Activated CD4-positive, alpha-beta T cell treated with anti-CD3 and anti-CD28 coated beads, Interleukin-2, amount 10 ng/mL, durations not matched to agents 24 days and 14 days (primary cell): ENCODE data around the gene SAMMSON. TPM values are rescaled to one million over a fixed set of nuclear protein-coding genes. Genes with fewer than 3 reads are reported as not detected.

ENCODE experiments used
- DNase-seq: peaks from one replicate; pipeline ENCODE4 v3.0.0; 2022
- H3K27ac Mint-ChIP-seq: one replicate; pipeline ENCODE4 v1.8.0; 2022; ENCODE audit warnings: mild to moderate bottlenecking, mixed read lengths
- H3K27me3 Mint-ChIP-seq: one replicate; pipeline ENCODE4 v1.8.0; 2022; ENCODE audit warnings: mixed read lengths
- H3K36me3 Mint-ChIP-seq: one replicate; pipeline ENCODE4 v1.8.0; 2022; ENCODE audit warnings: low read depth, mild to moderate bottlenecking, mixed read lengths
- H3K4me1 Mint-ChIP-seq: one replicate; pipeline ENCODE4 v1.8.0; 2021; ENCODE audit warnings: mixed read lengths
- H3K4me3 Mint-ChIP-seq: one replicate; pipeline ENCODE4 v1.8.0; 2022; ENCODE audit warnings: mild to moderate bottlenecking, moderate library complexity, mixed read lengths
- H3K9me3 Mint-ChIP-seq: one replicate; pipeline ENCODE4 v1.8.0; 2021; ENCODE audit warnings: mixed read lengths
- intact Hi-C: fragments of 100-400 bp; cut with micrococcal nuclease; formaldehyde crosslinking; loops from one replicate; pipeline ENCODE4 v1.15.1; 2023
- total RNA-seq: library from RNA; stranded (reverse); gene quantifications from 2 replicates; pipeline ENCODE4 v1.2.3, GENCODE V29; 2022

SAMMSON gene
- total RNA-seq, result not detected in 2 replicates

DNA sequence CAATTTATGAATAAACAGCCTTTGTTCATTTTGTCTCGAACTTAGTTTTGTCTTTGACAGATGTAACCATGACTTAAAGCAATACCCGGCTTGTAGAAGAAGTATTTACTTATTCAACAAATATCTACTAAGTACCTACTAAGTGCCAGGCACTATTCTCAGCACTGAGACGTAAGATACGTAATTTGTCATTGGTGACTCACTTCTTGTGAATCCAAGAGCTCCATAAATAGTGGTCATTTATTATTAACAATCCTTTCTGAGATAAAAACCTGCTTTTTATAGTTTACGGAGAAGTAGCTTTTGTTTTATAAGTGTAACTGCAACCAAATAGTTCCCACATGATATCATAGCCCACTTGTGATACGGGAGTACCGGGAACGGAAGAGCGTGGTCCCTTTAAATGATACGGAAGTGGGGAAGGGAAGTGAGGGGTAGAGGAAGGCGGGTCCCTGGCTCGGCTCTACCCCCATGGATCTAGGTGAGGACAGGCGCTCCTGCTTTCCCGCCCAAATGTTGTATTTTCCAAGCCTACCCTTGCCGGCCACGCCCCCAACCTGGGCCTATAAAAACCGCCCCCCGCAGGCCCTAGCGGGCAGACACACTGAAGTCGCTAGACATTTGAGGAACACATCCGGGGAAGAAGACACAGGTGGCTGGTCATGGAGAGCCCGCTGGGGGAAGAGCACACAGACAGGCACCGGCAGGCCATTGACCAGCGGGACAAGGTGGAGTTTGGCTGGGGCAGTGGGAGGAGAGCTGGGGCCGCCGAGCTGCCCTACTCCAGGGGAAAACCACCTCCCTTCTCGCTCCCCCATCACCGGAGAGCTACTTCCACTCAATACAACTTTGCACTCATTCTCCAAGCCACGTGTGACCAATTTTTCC is at the start of gene SAMMSON:
SAMMSON (plus strand) TSS at position 594 of the 888 bp plus-strand sequence.
- no peaks in the 10 kb centered on the region for H3K4me1 Mint-ChIP-seq
- no peaks in the 10 kb centered on the region for H3K27me3 Mint-ChIP-seq
- H3K27ac Mint-ChIP-seq, result no peak within 1 kb of the TSS
- no peaks in the 10 kb centered on the region for H3K36me3 Mint-ChIP-seq
- no peak within 1 kb of the TSS for H3K4me3 Mint-ChIP-seq
- H3K9me3 Mint-ChIP-seq, result no peaks in the 10 kb centered on the region
- no peak for DNase-seq
- intact Hi-C loops, result no loop called here

DNA sequence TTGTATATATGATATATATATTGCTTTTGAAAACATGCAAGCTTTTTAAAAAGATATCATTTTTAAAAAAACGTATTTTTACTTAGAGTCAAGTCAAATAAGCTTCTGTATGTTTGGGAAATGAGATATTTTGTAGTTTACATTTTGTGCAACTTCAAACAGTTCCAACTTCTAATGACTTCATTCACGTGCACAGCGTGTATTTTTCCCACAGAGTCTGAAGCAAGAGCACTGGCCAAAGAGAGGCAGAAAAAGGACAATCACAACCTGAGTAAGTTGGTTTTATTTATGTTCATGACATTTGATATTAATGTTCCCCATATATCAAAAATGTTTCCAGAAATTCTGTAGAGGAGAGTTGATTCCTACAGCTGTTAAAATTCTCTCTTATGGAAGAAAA is 47.9 kb upstream of the SAMMSON start:
- DNase-seq, result no peak
- H3K36me3 Mint-ChIP-seq, result no peaks in the 10 kb centered on the region
- no peaks in the 10 kb centered on the region for H3K4me1 Mint-ChIP-seq
- peaks cover 2% of the 10 kb centered on the region for H3K27me3 Mint-ChIP-seq
- intact Hi-C loops, result no loop called here
- H3K9me3 Mint-ChIP-seq, result no peaks in the 10 kb centered on the region
- H3K4me3 Mint-ChIP-seq, result no peak overlapping the region
- no peak overlapping the region for H3K27ac Mint-ChIP-seq

DNA sequence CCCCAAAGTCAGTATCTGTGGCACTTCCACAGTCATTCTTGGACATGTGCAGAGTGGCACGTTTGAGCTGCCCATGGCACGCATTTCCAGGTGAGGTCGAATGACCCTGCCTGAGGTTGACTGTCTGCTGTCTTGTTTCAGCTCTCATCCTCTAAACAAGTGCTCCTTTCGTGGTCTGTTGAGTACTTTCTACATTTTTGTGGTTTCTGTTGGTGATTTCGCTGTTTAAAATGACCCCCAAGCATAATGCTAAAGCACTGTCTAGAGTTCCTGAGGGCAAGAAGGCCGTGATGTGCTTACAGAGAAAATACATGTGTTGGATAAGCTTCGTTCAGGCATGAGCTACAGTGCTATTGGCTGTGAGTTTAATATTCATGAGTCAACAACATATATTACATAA is 40.0 kb upstream of the SAMMSON start:
- H3K27ac Mint-ChIP-seq, result no peak overlapping the region
- no peaks in the 10 kb centered on the region for H3K36me3 Mint-ChIP-seq
- H3K4me1 Mint-ChIP-seq, result no peaks in the 10 kb centered on the region
- no peak for DNase-seq
- H3K27me3 Mint-ChIP-seq, result no peaks in the 10 kb centered on the region
- H3K9me3 Mint-ChIP-seq, result no peaks in the 10 kb centered on the region
- intact Hi-C loops, result no loop called here
- H3K4me3 Mint-ChIP-seq, result no peak overlapping the region

DNA sequence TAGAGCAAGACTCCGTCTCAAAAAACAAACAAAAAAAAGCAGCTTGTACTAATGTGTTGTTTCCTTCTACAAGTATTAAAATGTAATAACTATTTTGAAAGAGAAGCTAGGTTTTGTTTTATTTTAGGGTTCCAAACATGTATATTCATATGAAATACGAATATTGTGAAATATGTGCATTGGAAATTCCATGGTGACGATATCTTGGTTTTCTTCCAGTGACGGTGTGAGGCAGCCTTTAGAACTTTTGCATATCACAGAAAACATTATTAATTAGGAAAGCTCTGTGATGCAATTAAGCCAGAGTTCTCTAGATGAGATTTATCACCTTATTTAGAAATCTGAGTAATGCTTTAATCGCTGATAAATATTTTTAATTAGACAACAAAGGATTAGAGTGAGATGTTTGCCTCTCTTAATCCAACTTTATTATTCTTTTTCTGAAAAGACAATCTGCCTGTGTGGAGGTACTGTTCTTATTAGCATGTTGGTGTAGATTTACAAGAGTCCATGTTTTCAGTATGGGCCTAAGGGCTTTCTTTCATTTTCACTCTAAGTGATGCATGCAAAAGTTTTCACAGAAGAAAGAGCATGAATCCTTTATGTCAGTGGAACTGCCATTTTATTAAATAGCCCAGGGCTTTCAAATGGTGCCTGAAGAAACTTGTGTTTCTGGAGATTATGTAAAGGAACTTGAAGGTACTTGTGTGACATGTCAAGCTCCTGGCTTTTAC is 37.7 kb upstream of the SAMMSON start:
- no peaks in the 10 kb centered on the region for H3K4me1 Mint-ChIP-seq
- H3K4me3 Mint-ChIP-seq, result no peak overlapping the region
- intact Hi-C loops, result no loop called here
- DNase-seq, result no peak
- no peak overlapping the region for H3K27ac Mint-ChIP-seq
- H3K27me3 Mint-ChIP-seq, result no peaks in the 10 kb centered on the region
- H3K9me3 Mint-ChIP-seq, result no peaks in the 10 kb centered on the region
- no peaks in the 10 kb centered on the region for H3K36me3 Mint-ChIP-seq

DNA sequence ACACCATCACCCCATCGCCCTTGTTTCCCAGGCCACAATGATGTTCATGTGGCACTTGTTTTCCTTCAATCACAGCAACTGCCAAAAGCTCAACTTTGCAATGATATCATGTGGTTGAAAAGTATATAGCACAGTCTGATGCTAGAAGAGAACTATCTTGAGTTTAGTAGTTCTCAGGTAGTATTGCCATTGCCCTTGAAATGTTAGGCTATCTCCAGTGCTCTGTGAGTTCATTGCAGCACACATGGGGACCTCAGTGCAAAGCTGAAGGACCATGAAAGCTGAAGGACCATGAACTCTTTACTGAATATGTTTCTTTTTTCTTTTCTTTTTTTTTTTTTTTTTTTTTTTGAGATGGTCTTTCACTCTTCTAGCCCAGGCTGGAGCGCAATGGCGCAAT is 35.9 kb upstream of the SAMMSON start:
- Mint-ChIP-seq H3K4me3 (no peak overlapping the region), H3K36me3 (no peaks in the 10 kb centered on the region), H3K27me3 (no peaks in the 10 kb centered on the region), H3K9me3 (no peaks in the 10 kb centered on the region), H3K4me1 (no peaks in the 10 kb centered on the region), H3K27ac (no peak overlapping the region)
- DNase-seq, result no peak
- intact Hi-C loops, result no loop called here

DNA sequence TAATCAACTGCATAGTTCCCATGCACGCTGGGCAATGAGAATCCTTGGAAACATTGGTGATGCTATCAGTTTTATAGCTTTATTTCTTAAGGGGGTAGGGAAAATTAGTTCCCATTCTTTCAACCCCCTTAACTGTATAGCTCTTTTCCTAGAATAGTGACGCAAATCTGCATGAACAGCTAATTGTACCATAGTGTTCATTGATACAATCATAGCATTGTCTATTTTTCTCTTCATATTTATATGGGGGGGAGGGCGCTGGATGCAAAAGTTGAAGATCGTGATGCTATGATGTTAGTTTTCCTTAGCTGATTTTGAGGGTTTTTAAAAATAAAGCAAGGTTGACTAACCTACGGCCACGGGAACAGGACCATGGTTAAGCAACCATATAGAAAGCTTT is 32.4 kb upstream of the SAMMSON start:
- Mint-ChIP-seq H3K4me1 (no peaks in the 10 kb centered on the region), H3K36me3 (no peaks in the 10 kb centered on the region), H3K27ac (no peak overlapping the region), H3K9me3 (no peaks in the 10 kb centered on the region), H3K4me3 (no peak overlapping the region), H3K27me3 (no peaks in the 10 kb centered on the region)
- intact Hi-C loops, result no loop called here
- DNase-seq, result no peak

DNA sequence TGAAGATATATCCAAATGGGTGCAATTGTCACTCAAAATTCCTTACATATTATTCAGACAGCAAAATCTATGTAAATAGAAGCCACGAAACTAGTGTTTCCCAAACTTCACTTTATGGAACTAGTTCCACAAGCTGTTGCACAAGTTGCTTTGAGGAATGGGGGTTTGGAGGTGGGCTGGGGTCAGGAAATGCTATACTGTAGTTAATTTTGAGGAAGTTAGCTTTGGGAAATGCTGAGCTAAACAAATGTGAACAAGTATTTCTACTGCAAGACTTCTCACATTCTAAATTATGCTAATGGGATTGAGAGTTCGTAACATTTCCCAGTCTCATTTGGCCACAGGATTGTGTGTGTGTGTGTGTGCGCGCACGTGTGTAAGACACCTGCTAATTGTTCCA is 28.7 kb upstream of the SAMMSON start:
- Mint-ChIP-seq H3K4me1 (no peaks in the 10 kb centered on the region), H3K4me3 (no peak overlapping the region), H3K27me3 (no peaks in the 10 kb centered on the region), H3K27ac (no peak overlapping the region), H3K36me3 (no peaks in the 10 kb centered on the region), H3K9me3 (no peaks in the 10 kb centered on the region)
- intact Hi-C loops, result no loop called here
- DNase-seq, result no peak

DNA sequence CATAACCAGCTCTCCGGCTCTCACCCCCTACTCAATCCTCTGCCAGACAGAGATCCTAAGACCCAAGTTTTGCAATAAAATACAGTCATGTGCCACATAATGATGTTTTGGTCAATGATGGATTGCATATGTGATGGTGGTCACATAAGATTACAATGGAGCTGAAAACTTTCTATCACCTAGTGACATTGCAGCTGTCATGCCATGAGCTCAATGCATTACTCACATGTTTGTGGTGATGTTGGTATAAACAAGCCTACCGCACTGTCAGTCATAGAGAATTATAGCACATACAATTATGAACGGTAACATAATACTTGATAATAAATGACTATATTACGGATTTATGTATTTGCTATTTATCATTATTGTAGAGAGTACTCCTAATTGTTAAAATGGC is 26.9 kb upstream of the SAMMSON start:
- H3K27ac Mint-ChIP-seq, result no peak overlapping the region
- intact Hi-C loops, result no loop called here
- DNase-seq, result no peak
- H3K9me3 Mint-ChIP-seq, result no peaks in the 10 kb centered on the region
- H3K4me3 Mint-ChIP-seq, result no peak overlapping the region
- H3K27me3 Mint-ChIP-seq, result no peaks in the 10 kb centered on the region
- H3K36me3 Mint-ChIP-seq, result no peaks in the 10 kb centered on the region
- H3K4me1 Mint-ChIP-seq, result no peaks in the 10 kb centered on the region

DNA sequence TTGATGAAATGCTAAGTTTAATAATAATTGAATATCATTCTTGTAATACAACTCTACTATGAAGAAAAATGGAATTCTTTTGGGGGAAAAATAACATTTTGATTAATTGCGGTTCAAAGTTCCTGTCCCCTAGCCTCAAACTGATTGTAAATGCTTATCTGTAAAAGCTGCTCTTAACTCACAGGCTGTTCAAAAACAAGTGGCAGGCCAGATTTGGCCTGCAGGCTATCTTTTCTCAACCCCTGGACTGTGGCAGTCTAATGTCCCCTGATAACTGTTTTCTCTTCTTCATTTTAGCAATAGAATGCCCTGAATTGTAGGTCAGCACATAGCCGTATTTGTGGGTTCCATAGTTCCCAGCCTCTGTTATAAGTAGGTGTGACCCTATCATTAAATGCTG is 23.5 kb upstream of the SAMMSON start:
- Mint-ChIP-seq H3K27me3 (no peaks in the 10 kb centered on the region), H3K4me1 (no peaks in the 10 kb centered on the region), H3K27ac (no peak overlapping the region), H3K9me3 (peaks cover 13% of the 10 kb centered on the region), H3K36me3 (no peaks in the 10 kb centered on the region), H3K4me3 (no peak overlapping the region)
- intact Hi-C loops, result no loop called here
- DNase-seq, result no peak

DNA sequence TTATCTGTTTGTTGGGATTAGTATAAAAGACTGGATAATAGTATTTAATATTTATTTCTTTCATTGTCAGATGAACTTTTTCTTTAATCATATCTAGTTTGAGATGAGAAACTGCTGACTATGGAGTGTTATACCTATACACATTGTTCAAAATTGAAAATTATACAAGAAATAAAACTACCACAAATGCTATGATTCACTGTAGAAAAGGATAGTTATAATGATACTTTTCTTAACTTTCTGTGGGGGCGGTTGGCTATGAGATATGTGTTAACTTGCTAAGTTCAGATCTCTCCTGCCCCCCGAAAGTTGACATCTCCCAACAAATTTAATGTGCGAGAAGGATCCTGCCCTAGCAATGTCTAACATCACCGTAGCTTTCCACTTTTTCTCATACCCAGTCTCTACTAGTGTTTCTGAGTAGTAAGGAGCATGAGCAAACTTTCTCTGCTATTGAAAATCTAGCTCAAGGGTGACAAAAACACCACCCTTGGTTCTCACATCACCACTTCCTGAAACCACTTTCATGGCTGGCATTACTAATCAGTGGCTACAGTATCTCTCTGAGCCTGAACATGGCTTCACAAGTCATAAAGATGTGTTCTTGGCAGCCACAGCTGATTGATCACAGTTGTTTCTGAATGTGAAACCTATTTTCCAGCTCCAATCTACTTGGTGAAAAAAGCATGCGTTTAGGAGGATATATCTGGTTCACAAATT is 15.8 kb upstream of the SAMMSON start:
- H3K4me3 Mint-ChIP-seq, result no peak overlapping the region
- DNase-seq, result no peak
- H3K27ac Mint-ChIP-seq, result peak overlapping the region; percentile 40
- intact Hi-C loops, result no loop called here
- H3K4me1 Mint-ChIP-seq, result no peaks in the 10 kb centered on the region
- H3K27me3 Mint-ChIP-seq, result no peaks in the 10 kb centered on the region
- H3K36me3 Mint-ChIP-seq, result no peaks in the 10 kb centered on the region
- peaks cover 13% of the 10 kb centered on the region for H3K9me3 Mint-ChIP-seq

DNA sequence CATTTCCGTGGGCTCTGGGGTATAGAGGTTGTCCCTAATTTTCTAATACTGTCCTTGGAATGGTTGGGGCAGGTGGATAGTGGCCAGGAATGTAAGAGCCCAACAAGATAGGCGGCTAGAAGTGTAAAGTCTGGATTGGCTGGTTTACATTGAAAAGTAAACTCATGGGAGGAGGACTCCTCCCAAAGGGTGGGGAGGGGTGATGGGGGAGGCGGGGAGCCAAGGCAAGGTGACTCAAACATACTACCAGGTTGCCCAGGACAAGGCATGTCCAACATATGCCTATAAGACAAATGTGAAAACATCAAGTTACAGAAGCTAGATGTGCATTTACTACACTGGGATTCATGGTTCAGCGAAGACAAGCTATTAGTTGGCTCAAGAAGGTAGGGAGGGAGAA is 14.3 kb upstream of the SAMMSON start:
- no peaks in the 10 kb centered on the region for H3K4me1 Mint-ChIP-seq
- no peak overlapping the region for H3K27ac Mint-ChIP-seq
- H3K9me3 Mint-ChIP-seq, result peaks cover 6% of the 10 kb centered on the region
- H3K27me3 Mint-ChIP-seq, result no peaks in the 10 kb centered on the region
- no peak for DNase-seq
- H3K4me3 Mint-ChIP-seq, result no peak overlapping the region
- H3K36me3 Mint-ChIP-seq, result no peaks in the 10 kb centered on the region
- intact Hi-C loops, result no loop called here

DNA sequence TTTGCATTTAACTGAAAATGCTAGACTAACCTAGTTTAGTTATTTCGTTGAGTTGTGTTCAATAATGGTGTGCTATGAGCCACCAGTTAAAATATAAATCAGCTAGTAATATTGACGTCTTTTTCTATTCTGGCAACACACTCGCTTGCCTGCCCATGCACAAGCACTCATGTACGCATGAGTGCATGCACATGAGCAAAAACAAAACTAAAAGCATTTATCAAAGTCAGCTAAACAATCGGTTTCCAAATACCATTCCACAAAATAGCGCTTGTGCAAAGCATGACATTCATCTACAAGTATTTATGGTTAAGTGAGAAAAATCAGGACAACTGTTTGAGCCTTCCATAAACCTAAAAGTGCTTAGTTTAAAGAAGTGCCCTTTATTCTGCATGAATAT is 13.1 kb upstream of the SAMMSON start:
- no peak overlapping the region for H3K4me3 Mint-ChIP-seq
- H3K27me3 Mint-ChIP-seq, result no peaks in the 10 kb centered on the region
- intact Hi-C loops, result no loop called here
- H3K9me3 Mint-ChIP-seq, result no peaks in the 10 kb centered on the region
- no peak for DNase-seq
- H3K36me3 Mint-ChIP-seq, result no peaks in the 10 kb centered on the region
- H3K4me1 Mint-ChIP-seq, result no peaks in the 10 kb centered on the region
- H3K27ac Mint-ChIP-seq, result no peak overlapping the region

DNA sequence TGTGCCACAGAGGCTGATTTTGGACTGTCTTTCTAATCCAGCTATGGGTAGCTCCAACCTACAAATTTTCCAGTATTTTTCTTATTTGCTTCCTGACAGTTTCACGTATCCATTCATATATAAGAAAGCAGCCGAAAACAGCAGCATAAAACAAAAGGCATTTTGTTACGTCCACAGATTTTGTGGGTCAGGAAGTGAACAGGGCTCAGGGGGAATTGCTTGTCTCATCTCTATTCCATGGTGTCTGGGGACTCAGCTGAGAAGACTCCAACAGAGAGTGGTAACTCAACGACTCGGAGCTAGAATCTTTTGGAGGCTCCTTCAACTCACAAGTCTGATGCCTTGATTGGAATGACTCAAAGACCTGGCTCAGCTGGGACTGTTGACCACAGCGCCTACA is 11.7 kb upstream of the SAMMSON start:
- Mint-ChIP-seq H3K27ac (no peak overlapping the region), H3K27me3 (no peaks in the 10 kb centered on the region), H3K4me1 (no peaks in the 10 kb centered on the region), H3K9me3 (no peaks in the 10 kb centered on the region), H3K4me3 (no peak overlapping the region), H3K36me3 (no peaks in the 10 kb centered on the region)
- intact Hi-C loops, result no loop called here
- DNase-seq, result no peak

DNA sequence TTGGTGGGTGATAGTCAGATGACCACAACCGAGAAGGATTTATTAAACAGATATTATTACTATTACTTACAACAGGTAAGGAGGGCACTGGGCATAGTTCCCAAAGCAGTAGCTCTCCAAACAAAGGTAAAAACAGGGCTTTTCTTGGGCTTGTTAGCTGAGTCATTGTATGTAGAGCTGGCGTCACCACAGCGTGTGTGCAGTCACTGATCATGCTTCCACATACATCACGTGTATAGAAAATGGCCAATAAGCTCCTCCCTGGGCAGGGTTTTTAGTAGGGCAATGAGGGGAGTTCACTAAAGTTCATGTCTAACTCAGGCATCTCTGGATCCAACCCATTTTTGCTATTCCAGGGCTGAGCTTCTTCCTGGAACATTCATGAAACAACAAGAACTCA is 5.8 kb upstream of the SAMMSON start:
- Mint-ChIP-seq H3K9me3 (no peaks in the 10 kb centered on the region), H3K27ac (no peak overlapping the region), H3K27me3 (no peaks in the 10 kb centered on the region), H3K36me3 (no peaks in the 10 kb centered on the region), H3K4me1 (no peaks in the 10 kb centered on the region), H3K4me3 (no peak overlapping the region)
- no peak for DNase-seq
- intact Hi-C loops, result no loop called here
